Naive thymus-derived CD8-positive, alpha-beta T cell (primary cell): Measurements from ENCODE around the gene MSL1. TPM values are rescaled to one million over a fixed set of nuclear protein-coding genes. Genes with fewer than 3 reads are reported as not detected.
"Not testable (repeated sequence)": the region's sequence is repeated elsewhere in the genome, so short reads cannot be mapped to it uniquely, and the experiment has no call there.

Experiments used
- ATAC-seq, 2 donors: fragments of 150-1000 bp; cut with Tn5 transposase in 1 of 2; sonication (Bioruptor Pico), chemical (Tn5 transposase) in 1 of 2; 1 replicate in 1 of 2; 2 replicates in 1 of 2; pipeline ENCODE4 v1.10.0; 2021; ENCODE audit warnings: mild to moderate bottlenecking in 2 of 2, moderate library complexity in 2 of 2
- POLR2A ChIA-PET: fragments of 350-600 bp; sonication (Branson Sonifier 250); formaldehyde crosslinking; loops from one replicate; lab custom pipeline; 2021; ENCODE audit warnings: antibody characterized with exemption; lab: Charles Lee
- DNase-seq, 10 donors: peaks; one replicate each; pipeline versions ENCODE4 v3.0.0 to v3.0.0-alpha.2; 2020 to 2022
- H3K27ac Mint-ChIP-seq, 10 donors: one replicate each; pipeline ENCODE4 v1.8.0; 2020 to 2022; ENCODE audit warnings: mild to moderate bottlenecking in 10 of 10, mixed read lengths in 10 of 10, moderate library complexity in 4 of 10, inconsistent platforms in 1 of 10
- H3K27me3 Mint-ChIP-seq, 5 donors: one replicate each; pipeline ENCODE4 v1.8.0; 2021 to 2022; ENCODE audit warnings: mixed read lengths in 5 of 5
- H3K36me3 Mint-ChIP-seq, 3 donors: one replicate each; pipeline ENCODE4 v1.8.0; 2020 to 2022; ENCODE audit warnings: mixed read lengths in 3 of 3, mild to moderate bottlenecking in 2 of 3, inconsistent platforms in 1 of 3
- H3K4me1 Mint-ChIP-seq, 4 donors: one replicate each; pipeline ENCODE4 v1.8.0; 2021 to 2022; ENCODE audit warnings: mixed read lengths in 4 of 4
- H3K4me3 Mint-ChIP-seq, 10 donors: one replicate each; pipeline ENCODE4 v1.8.0; 2020 to 2022; ENCODE audit warnings: mild to moderate bottlenecking in 10 of 10, mixed read lengths in 10 of 10, moderate library complexity in 6 of 10, inconsistent platforms in 1 of 10
- H3K9me3 Mint-ChIP-seq, 9 donors: one replicate each; pipeline ENCODE4 v1.8.0; 2020 to 2022; ENCODE audit warnings: mixed read lengths in 9 of 9, mild to moderate bottlenecking in 3 of 9, inconsistent platforms in 1 of 9, moderate library complexity in 1 of 9
- polyA plus RNA-seq, 3 donors: library from polyadenylated mRNA; unstranded; fragments of 300-500 nt; fragmentation: Illumina TruSeq; gene quantifications; one replicate each; pipeline ENCODE4 v1.2.3, GENCODE V29; 2021
- total RNA-seq, 8 experiments: library from RNA in 2 of 8; stranded (reverse) in 2 of 8; gene quantifications; one replicate each; pipeline ENCODE4 v1.2.3 and lab custom pipeline; 2021 to 2026

MSL1 gene
- total and polyA plus RNA-seq, 5 experiments from 2014 or later: 6.8 to 135 (median 12.8) TPM

- H3K4me3 Mint-ChIP-seq: peak overlapping the region; percentile 84 to 97 (median 93)
- peak; percentile 37 to 58 for ATAC-seq
Observed at GRCh38 chr17:40122999-40123810, 1.4 kb downstream of the MSL1 start.

DNA sequence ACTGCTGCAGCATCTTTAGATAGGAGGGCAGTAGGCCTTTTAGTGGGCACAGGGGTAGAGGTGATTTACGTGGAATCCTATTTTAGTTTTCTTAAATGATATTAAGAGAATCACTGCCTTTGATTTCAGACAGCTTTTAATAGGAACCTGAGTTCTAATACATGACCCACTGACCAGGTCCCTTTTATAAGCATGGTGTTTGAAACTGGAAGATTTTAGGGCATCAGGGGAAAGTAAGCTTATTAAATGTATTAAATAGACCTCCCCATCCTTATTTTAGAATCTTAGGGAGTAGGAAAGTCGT lies 2.0 kb downstream of the MSL1 start:
- no peaks in the 10 kb centered on the region for H3K9me3 Mint-ChIP-seq
- ATAC-seq (no peak), DNase-seq (no peak)
- H3K4me1 Mint-ChIP-seq: peaks cover 20 to 46% (median 42%) of the 10 kb centered on the region in 4 donors
- H3K27me3 Mint-ChIP-seq: no peaks in the 10 kb centered on the region
- H3K4me3 Mint-ChIP-seq: peak overlapping the region; percentile 84 to 97 (median 93)
- POLR2A ChIA-PET: interaction anchor here (0.7 to 4.7 kb wide), 15 partner anchors 10 to 70 kb away, joined by 3 to 102 read pairs (median 5); partner anchors contain the start of genes CASC3, MED24 and NR1D1
- peaks cover 0 to 33% (median 3%) of the 10 kb centered on the region in 3 donors for H3K36me3 Mint-ChIP-seq
- H3K27ac Mint-ChIP-seq: peak overlapping the region; percentile 80 to 97 (median 88)

More at GRCh38 chr17:40122999-40123810, 1.4 kb downstream of the MSL1 start:
- H3K36me3 Mint-ChIP-seq: peaks cover 0 to 28% (median 3%) of the 10 kb centered on the region in 3 donors
- no peaks in the 10 kb centered on the region for H3K9me3 Mint-ChIP-seq
- DNase-seq: peak in 9 of 10 donors; percentile 27 to 75 (median 56)
- no peaks in the 10 kb centered on the region for H3K27me3 Mint-ChIP-seq
- POLR2A ChIA-PET: interaction anchor here (0.7 to 4.7 kb wide), 19 partner anchors 10 to 71 kb away, joined by 3 to 102 read pairs (median 4); partner anchors contain the start of genes CASC3, MED24 and NR1D1
- H3K27ac Mint-ChIP-seq: peak overlapping the region; percentile 80 to 97 (median 88)
- H3K4me1 Mint-ChIP-seq: peaks cover 23 to 50% (median 45%) of the 10 kb centered on the region in 4 donors

GRCh38 chr17:40124279-40125141 lies 2.7 kb downstream of the MSL1 start:
- POLR2A ChIA-PET: interaction anchor here (0.7 to 4.7 kb wide), 13 partner anchors 9 to 186 kb away, joined by 3 to 102 read pairs (median 5); partner anchors contain the start of genes CASC3, MED24 and NR1D1
- ATAC-seq: no peak

DNA sequence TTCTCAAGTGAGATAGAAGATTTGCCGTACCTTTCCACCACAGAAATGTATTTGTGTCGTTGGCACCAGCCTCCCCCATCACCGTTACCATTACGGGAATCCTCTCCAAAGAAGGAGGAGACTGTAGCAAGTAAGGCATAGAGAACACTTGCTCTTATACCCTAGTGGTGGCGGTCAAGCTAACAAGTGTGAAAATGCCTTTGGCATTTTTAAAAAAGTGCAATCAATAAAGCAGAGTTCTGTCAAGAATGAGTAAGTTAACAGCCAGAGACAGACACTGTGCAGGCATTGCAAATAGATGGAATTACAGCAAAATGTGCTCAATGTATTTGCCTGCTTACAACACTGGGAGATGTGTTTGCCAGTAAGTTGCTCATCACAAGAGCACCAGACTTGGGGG lies 7.7 kb downstream of the MSL1 start:
- H3K36me3 Mint-ChIP-seq: peaks cover 0 to 90% (median 13%) of the 10 kb centered on the region in 3 donors
- POLR2A ChIA-PET: interaction anchor here (1.5 to 3.7 kb wide), 2 partner anchors 10 kb away, joined by 6 to 18 read pairs; partner anchors contain the start of gene CASC3
- H3K27ac Mint-ChIP-seq: peak overlapping the region in 7 of 10 donors; percentile 42 to 85 (median 77)
- H3K27me3 Mint-ChIP-seq: no peaks in the 10 kb centered on the region
- DNase-seq: no peak
- H3K4me1 Mint-ChIP-seq: peaks cover 8 to 29% (median 27%) of the 10 kb centered on the region in 4 donors
- ATAC-seq: no peak
- H3K4me3 Mint-ChIP-seq: no peak overlapping the region
- no peaks in the 10 kb centered on the region for H3K9me3 Mint-ChIP-seq

More at GRCh38 chr17:40124279-40125141, 2.7 kb downstream of the MSL1 start:
- H3K9me3 Mint-ChIP-seq: no peaks in the 10 kb centered on the region
- H3K4me3 Mint-ChIP-seq: peak overlapping the region; percentile 84 to 97 (median 93)
- DNase-seq: no peak
- peak overlapping the region in 9 of 10 donors; percentile 80 to 97 (median 87) for H3K27ac Mint-ChIP-seq
- H3K27me3 Mint-ChIP-seq: no peaks in the 10 kb centered on the region
- H3K36me3 Mint-ChIP-seq: peaks cover 0 to 41% (median 6%) of the 10 kb centered on the region in 3 donors
- peaks cover 20 to 49% (median 43%) of the 10 kb centered on the region in 4 donors for H3K4me1 Mint-ChIP-seq

DNA sequence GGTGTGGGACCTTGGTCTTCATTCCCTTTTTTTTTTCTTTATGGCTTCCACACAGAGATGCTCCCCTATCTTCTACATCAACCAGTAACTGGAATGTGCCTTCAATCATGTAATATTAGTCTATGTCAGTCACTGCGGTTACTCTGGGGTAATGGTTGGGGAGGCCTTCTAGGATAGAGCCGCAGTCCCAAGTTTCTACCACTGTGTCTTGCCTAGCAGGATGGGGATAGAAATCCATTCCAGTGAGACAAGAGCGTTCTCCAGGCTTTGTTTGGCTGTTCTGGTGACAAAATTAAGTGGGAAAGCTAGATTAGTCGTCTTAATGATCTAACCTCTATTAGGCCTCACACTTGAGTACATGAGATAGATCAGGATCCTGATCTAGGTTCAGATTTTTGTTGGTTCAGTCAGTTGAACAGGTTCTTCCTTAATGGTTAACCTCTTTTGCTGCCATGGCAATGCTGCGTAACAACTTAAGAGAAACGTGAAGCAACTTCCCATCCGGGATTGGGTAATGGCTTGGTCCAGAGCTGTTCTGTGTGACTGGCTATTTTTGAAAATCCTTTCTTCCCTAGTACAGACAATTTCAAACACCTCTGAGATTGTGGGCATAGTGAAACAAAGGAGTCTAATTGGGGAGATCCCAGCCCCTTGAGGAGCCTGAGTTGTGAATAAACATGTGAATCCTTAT lies 8.7 kb downstream of the MSL1 start:
- ATAC-seq (no peak), DNase-seq (no peak)
- Mint-ChIP-seq H3K27me3 (no peaks in the 10 kb centered on the region), H3K4me1 (peaks cover 8 to 30% (median 24%) of the 10 kb centered on the region in 4 donors), H3K36me3 (peaks cover 0 to 96% (median 14%) of the 10 kb centered on the region in 3 donors), H3K27ac (peak overlapping the region in 8 of 10 donors; percentile 20 to 87 (median 58)), H3K9me3 (no peaks in the 10 kb centered on the region), H3K4me3 (no peak overlapping the region)
- POLR2A ChIA-PET: interaction anchor here (0.5 to 3.7 kb wide), 4 partner anchors 9 to 22 kb away, joined by 4 to 18 read pairs (median 5); partner anchors contain the start of gene CASC3

DNA sequence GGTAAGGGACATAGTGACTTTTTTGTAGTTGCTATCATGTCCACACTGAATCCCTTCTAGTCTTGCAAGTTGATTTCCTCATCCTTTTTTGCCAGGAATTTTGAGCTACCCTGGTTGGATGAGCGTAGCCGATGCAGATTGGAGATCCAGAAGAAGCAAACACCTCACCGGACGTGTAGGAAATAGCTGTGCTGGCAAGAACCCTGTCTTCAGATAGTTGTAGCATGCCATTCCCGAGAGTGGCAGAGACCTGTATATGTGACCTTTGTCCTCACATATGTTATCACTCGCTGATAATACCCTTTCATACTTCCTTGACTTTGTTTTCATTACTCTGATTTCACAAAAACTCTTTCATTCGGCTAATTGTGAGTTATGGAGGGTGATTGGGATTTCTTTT lies 12.4 kb downstream of the MSL1 start:
- H3K4me1 Mint-ChIP-seq: peaks cover 11 to 28% (median 26%) of the 10 kb centered on the region in 4 donors
- H3K27ac Mint-ChIP-seq: peak overlapping the region in 9 of 10 donors; percentile 30 to 84 (median 61)
- POLR2A ChIA-PET: interaction anchor here (1.7 to 4.2 kb wide), 2 partner anchors 11 to 24 kb away, joined by 3 to 31 read pairs; partner anchors contain the start of gene MSL1
- peaks cover 0 to 83% (median 18%) of the 10 kb centered on the region in 3 donors for H3K36me3 Mint-ChIP-seq
- DNase-seq: no peak
- H3K4me3 Mint-ChIP-seq: no peak overlapping the region
- no peak for ATAC-seq
- H3K9me3 Mint-ChIP-seq: no peaks in the 10 kb centered on the region
- H3K27me3 Mint-ChIP-seq: no peaks in the 10 kb centered on the region

DNA sequence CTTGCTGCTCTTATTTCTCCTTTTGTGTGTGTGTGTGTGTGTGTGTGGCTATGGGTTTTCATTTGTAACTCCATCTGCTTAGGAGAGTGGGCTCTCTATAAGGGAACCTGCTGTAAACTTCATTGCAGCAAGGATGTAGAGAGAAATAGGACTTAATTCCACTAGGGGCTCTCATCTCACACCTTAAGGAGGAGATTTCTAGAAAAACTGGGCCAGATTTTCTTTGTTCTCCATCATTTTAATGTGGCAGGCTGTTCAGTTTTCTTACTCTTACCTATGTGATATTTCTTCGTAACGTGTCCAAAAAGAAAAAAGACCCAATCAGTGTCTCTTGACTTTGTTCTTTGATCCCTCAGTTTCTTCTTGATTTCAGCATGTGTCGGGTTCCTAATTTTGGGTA lies 14.0 kb downstream of the MSL1 start:
- Mint-ChIP-seq H3K27me3 (peaks cover 0 to 1% (median 0%) of the 10 kb centered on the region in 5 donors), H3K36me3 (peaks cover 0 to 69% (median 14%) of the 10 kb centered on the region in 3 donors), H3K27ac (peak overlapping the region in 9 of 10 donors; percentile 30 to 86 (median 70)), H3K9me3 (peaks cover 0 to 4% (median 0%) of the 10 kb centered on the region in 9 donors), H3K4me1 (peaks cover 15 to 38% (median 31%) of the 10 kb centered on the region in 4 donors), H3K4me3 (no peak overlapping the region)
- no peak for DNase-seq
- no peak for ATAC-seq
- POLR2A ChIA-PET: interaction anchor here (1.7 to 6.3 kb wide), 3 partner anchors 12 to 23 kb away, joined by 3 to 98 read pairs (median 31); partner anchors contain the start of gene MSL1

- peaks cover 0 to 54% (median 14%) of the 10 kb centered on the region in 3 donors for H3K36me3 Mint-ChIP-seq
Observed at GRCh38 chr17:40139566-40140058, 17.8 kb downstream of the MSL1 start.

GRCh38 chr17:40143166-40143565 lies 21.4 kb downstream of the MSL1 start:
- peaks cover 0 to 51% (median 12%) of the 10 kb centered on the region in 3 donors for H3K36me3 Mint-ChIP-seq
- POLR2A ChIA-PET: interaction anchor here (2.3 kb wide), 1 partner anchor 20 kb away, joined by 7 read pairs; the partner anchor contains the start of gene MSL1
- not testable (repeated sequence) for ATAC-seq, H3K27me3 Mint-ChIP-seq, DNase-seq, H3K9me3 Mint-ChIP-seq
- H3K4me1 Mint-ChIP-seq: peaks cover 19 to 57% (median 54%) of the 10 kb centered on the region in 4 donors
- H3K27ac Mint-ChIP-seq: peak overlapping the region in 2 of 10 donors; percentile 15 to 37
- H3K4me3 Mint-ChIP-seq: peak overlapping the region in 1 of 10 donors; percentile 29

More at GRCh38 chr17:40139566-40140058, 17.8 kb downstream of the MSL1 start:
- POLR2A ChIA-PET: interaction anchor here (0.6 to 6.3 kb wide), 22 partner anchors 10 to 1549 kb away, joined by 3 to 98 read pairs (median 6); partner anchors contain the start of genes EIF1, MED24, MSL1 and NR1D1
- H3K4me1 Mint-ChIP-seq: peaks cover 14 to 51% (median 41%) of the 10 kb centered on the region in 4 donors
- H3K27me3 Mint-ChIP-seq: peaks cover 0 to 1% (median 0%) of the 10 kb centered on the region in 5 donors
- H3K27ac Mint-ChIP-seq: peak overlapping the region; percentile 95 to 100 (median 99)
- peak overlapping the region; percentile 86 to 98 (median 95) for H3K4me3 Mint-ChIP-seq
- ATAC-seq (peak in 1 of 2 donors; percentile 26), DNase-seq (peak in 1 of 10 donors; percentile 11)
- H3K9me3 Mint-ChIP-seq: peaks cover 0 to 4% (median 0%) of the 10 kb centered on the region in 9 donors

DNA sequence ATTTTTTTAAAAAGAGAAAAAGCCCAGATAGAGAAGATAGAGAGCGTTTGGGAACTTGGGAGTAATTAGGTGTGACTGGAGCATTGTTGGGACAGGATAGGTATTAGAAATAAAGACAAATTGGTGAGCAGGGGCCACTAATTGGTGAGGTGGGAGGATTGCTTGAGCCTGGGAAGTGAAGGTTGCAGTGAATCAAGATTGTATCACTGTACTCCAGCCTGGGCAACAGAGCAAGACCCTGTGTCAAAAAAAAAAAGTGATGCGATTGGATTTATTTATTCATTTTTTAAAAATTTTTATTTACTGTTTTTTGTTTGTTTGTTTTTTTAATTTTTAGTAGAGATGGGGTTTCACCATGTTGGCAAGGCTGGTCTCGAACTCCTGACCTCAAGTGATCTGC lies 23.7 kb downstream of the MSL1 start:
- Mint-ChIP-seq H3K4me1 (peaks cover 24 to 65% (median 59%) of the 10 kb centered on the region in 4 donors), H3K36me3 (peaks cover 0 to 75% (median 12%) of the 10 kb centered on the region in 3 donors), H3K27me3 (no peaks in the 10 kb centered on the region), H3K9me3 (no peaks in the 10 kb centered on the region), H3K4me3 (peak overlapping the region in 1 of 10 donors; percentile 56), H3K27ac (peak overlapping the region in 3 of 10 donors; percentile 37 to 48 (median 42))
- POLR2A ChIA-PET: interaction anchor here (1.3 kb wide), 1 partner anchor 11 kb away, joined by 3 read pairs; no protein-coding TSS in a partner anchor
- DNase-seq (no peak), ATAC-seq (no peak)
